Mesendoderm (in vitro differentiated cells): ENCODE data around the gene RFFL.
A peak's percentile ranks its signal among the peaks of the same experiment; 100 is the strongest.

Source experiments
- DNase-seq: peaks from one replicate; pipeline ENCODE4 v3.0.0; 2013
- H2AK5ac ChIP-seq: 2 replicates; pipeline ENCODE4 v1.6.1; 2013; ENCODE audit warnings: low read length, inconsistent platforms
- H2BK120ac ChIP-seq: 2 replicates; pipeline ENCODE4 v1.6.1; 2013; ENCODE audit warnings: low read depth, mild to moderate bottlenecking, low read length, moderate library complexity, mixed read lengths
- H2BK15ac ChIP-seq: replicated peaks from 2 replicates; pipeline ENCODE4 v1.6.1; 2013; ENCODE audit warnings: low read depth, mild to moderate bottlenecking, moderate library complexity
- H2BK5ac ChIP-seq: 2 replicates; pipeline ENCODE4 v1.6.1; 2013; ENCODE audit warnings: low read length, inconsistent platforms
- H3K18ac ChIP-seq: 2 replicates; pipeline ENCODE4 v1.6.1; 2013; ENCODE audit warnings: mild to moderate bottlenecking, low read length, mixed read lengths
- H3K23ac ChIP-seq: one replicate; pipeline ENCODE4 v1.6.1; 2013; ENCODE audit warnings: low read length
- H3K27ac ChIP-seq: 2 replicates; pipeline ENCODE4 v1.5.1; 2013; ENCODE audit warnings: low read depth, mild to moderate bottlenecking, inconsistent platforms, low read length, moderate library complexity
- H3K27me3 ChIP-seq: 2 replicates; pipeline ENCODE4 v1.6.1; 2013; ENCODE audit warnings: low read length, control low read depth, mild to moderate bottlenecking, inconsistent platforms; ENCODE audit not compliant: insufficient read depth, poor library complexity
- H3K36me3 ChIP-seq: 2 replicates; pipeline ENCODE4 v1.6.1; 2013; ENCODE audit warnings: low read length, inconsistent platforms; ENCODE audit not compliant: control insufficient read depth, insufficient read depth
- H3K4ac ChIP-seq: one replicate; pipeline ENCODE4 v1.6.1; 2013; ENCODE audit warnings: low read depth, mild to moderate bottlenecking, low read length, moderate library complexity
- H3K4me1 ChIP-seq: 2 replicates; pipeline ENCODE4 v1.6.1; 2013; ENCODE audit warnings: low read depth, low read length, inconsistent platforms; ENCODE audit not compliant: control insufficient read depth
- H3K4me2 ChIP-seq: 2 replicates; pipeline ENCODE4 v1.6.1; 2013; ENCODE audit warnings: low read length
- H3K4me3 ChIP-seq: 2 replicates; pipeline ENCODE4 v1.5.1; 2013; ENCODE audit warnings: mild to moderate bottlenecking, low read length
- H3K56ac ChIP-seq: one replicate; pipeline ENCODE4 v1.6.1; 2013; ENCODE audit warnings: low read length
- H3K79me1 ChIP-seq: 2 replicates; pipeline ENCODE4 v1.6.1; 2013; ENCODE audit warnings: low read length, inconsistent platforms
- H3K79me2 ChIP-seq: 2 replicates; pipeline ENCODE4 v1.6.1; 2013; ENCODE audit warnings: mild to moderate bottlenecking, low read length; ENCODE audit not compliant: control insufficient read depth, insufficient read depth
- H3K9ac ChIP-seq: 2 replicates; pipeline ENCODE4 v1.6.1; 2013; ENCODE audit warnings: low read length, inconsistent platforms
- H4K5ac ChIP-seq: one replicate; pipeline ENCODE4 v1.6.1; 2013; ENCODE audit warnings: low read length
- H4K8ac ChIP-seq: one replicate; pipeline ENCODE4 v1.6.1; 2013; ENCODE audit warnings: low read depth, mild to moderate bottlenecking, control low read depth, low read length, moderate library complexity
- WGBS: extraction: QIAGEN DNeasy Blood & Tissue Kit; methylation state at CpG from one replicate; pipeline ENCODE4 v1.1.7; 2013; ENCODE audit warnings: low lambda C conversion rate, missing lambda C conversion rate; ENCODE audit not compliant: insufficient coverage; ENCODE audit errors: extremely low coverage; 5-methylcytosine and 5-hydroxymethylcytosine counted together

RFFL gene

DNA sequence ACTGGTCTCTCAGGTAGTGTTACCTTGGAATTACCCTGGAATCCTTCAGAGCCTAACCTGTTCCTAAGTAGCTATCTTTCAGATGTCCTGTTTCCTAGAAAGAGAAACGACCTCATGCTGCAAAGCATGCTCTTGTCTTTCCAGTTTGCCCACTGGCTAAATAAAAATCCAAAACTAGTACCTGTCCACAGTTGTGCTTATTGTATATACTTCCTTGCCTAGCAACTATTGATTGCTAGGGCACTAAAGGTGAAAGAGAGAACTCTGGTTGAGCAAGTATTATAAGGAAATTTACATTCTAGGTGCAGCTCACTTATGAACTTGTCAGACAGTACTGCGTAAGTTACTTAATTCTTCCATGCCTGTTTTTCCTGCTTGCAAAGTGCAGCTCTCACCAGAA is 44.7 kb downstream of the RFFL start:
- no peak overlapping the region for H2BK5ac ChIP-seq
- H3K4me1 ChIP-seq = no peaks in the 10 kb centered on the region
- H3K9ac ChIP-seq = no peak overlapping the region
- no peak overlapping the region for H3K4ac ChIP-seq
- H2AK5ac ChIP-seq = no peak overlapping the region
- H3K4me2 ChIP-seq = no peak overlapping the region
- no peak overlapping the region for H3K56ac ChIP-seq
- H2BK15ac ChIP-seq = no peak overlapping the region
- no peak overlapping the region for H3K27ac ChIP-seq
- H4K5ac ChIP-seq = no peak overlapping the region
- no peak for DNase-seq
- H3K23ac ChIP-seq = no peak overlapping the region
- peaks cover 1% of the 10 kb centered on the region for H3K36me3 ChIP-seq
- no peaks in the 10 kb centered on the region for H3K27me3 ChIP-seq
- no peaks in the 10 kb centered on the region for H3K79me1 ChIP-seq
- H3K79me2 ChIP-seq = no peaks in the 10 kb centered on the region
- H3K18ac ChIP-seq = no peak overlapping the region
- H3K4me3 ChIP-seq = no peak overlapping the region
- H2BK120ac ChIP-seq = no peak overlapping the region
- H4K8ac ChIP-seq = no peak overlapping the region
- no CpG with 5 or more reads among the region's 2 CpGs for WGBS

DNA sequence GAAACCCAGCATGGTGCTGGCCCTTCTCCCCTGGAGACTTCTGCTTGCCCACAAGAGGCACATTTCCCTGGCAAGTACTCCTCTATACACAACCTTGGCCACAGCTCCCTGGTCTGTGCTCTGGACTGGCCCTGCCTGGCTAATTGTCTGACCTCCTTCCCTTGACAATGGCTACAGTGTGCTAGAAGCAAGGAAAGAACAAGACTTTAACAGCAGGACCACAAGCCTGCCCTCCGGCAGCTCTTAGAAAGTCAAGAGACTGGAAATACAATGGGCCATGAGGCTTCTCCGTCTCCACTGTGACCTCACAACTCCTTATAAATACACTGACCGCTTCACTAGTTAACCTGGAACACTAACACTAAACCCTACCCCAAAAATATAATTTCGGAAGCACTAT is 46.5 kb downstream of the RFFL start:
- no peak overlapping the region for H3K4ac ChIP-seq
- no peaks in the 10 kb centered on the region for H3K79me2 ChIP-seq
- no peak overlapping the region for H3K56ac ChIP-seq
- H3K23ac ChIP-seq = no peak overlapping the region
- no peak overlapping the region for H4K5ac ChIP-seq
- H3K36me3 ChIP-seq = peaks cover 1% of the 10 kb centered on the region
- no peak overlapping the region for H3K18ac ChIP-seq
- no peak overlapping the region for H3K9ac ChIP-seq
- no peak overlapping the region for H3K27ac ChIP-seq
- no peaks in the 10 kb centered on the region for H3K79me1 ChIP-seq
- H2BK15ac ChIP-seq = no peak overlapping the region
- WGBS = 100% methylated on average over 2 of the region's 4 CpGs
- DNase-seq = no peak
- H2AK5ac ChIP-seq = no peak overlapping the region
- H2BK120ac ChIP-seq = no peak overlapping the region
- no peak overlapping the region for H3K4me3 ChIP-seq
- no peak overlapping the region for H3K4me2 ChIP-seq
- no peaks in the 10 kb centered on the region for H3K4me1 ChIP-seq
- H2BK5ac ChIP-seq = no peak overlapping the region
- no peaks in the 10 kb centered on the region for H3K27me3 ChIP-seq
- H4K8ac ChIP-seq = no peak overlapping the region

GRCh38 chr17:35016369-35016768 is 47.1 kb downstream of the RFFL start:
- Histone ChIP-seq H2AK5ac (no peak overlapping the region), H3K4me3 (no peak overlapping the region), H3K56ac (no peak overlapping the region), H3K23ac (no peak overlapping the region), H3K18ac (no peak overlapping the region), H3K79me1 (no peaks in the 10 kb centered on the region), H3K4me2 (no peak overlapping the region), H3K27me3 (no peaks in the 10 kb centered on the region), H3K9ac (no peak overlapping the region), H4K5ac (no peak overlapping the region), H3K4me1 (no peaks in the 10 kb centered on the region), H2BK5ac (no peak overlapping the region), H3K79me2 (no peaks in the 10 kb centered on the region), H3K36me3 (peaks cover 1% of the 10 kb centered on the region), H2BK15ac (no peak overlapping the region), H3K4ac (no peak overlapping the region), H4K8ac (no peak overlapping the region), H2BK120ac (no peak overlapping the region), H3K27ac (no peak overlapping the region)
- WGBS = no CpG with 5 or more reads among the region's 4 CpGs
- no peak for DNase-seq

DNA sequence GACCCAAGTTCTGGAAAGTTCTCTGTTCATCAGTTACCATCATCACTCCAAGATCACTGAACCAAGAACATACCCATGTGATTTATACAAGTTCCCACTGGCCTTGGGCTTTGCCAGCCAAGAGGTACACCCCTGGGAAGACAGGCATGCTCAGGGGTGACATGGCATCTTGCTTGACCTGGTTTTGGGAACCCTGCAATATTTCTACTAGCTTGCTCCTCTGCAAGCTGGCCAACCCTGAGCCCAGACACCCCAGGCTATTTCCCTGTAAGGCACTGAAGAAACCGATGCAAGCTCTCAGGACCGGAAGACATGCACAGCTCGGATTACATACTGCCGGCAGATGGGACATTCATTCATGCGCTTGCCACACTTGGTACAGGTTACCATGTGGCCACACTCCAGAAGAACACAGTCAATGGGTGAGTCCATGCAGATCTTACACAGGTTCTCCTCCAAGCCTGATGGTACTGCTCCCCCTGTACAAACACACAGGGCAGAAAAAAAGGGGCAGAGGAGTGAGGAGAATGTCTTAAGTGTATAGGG is 51.8 kb downstream of the RFFL start:
- DNase-seq = no peak
- H2BK120ac ChIP-seq = no peak overlapping the region
- no peak overlapping the region for H3K4ac ChIP-seq
- no peaks in the 10 kb centered on the region for H3K4me1 ChIP-seq
- no peak overlapping the region for H4K8ac ChIP-seq
- no peaks in the 10 kb centered on the region for H3K79me1 ChIP-seq
- H2BK5ac ChIP-seq = no peak overlapping the region
- H3K56ac ChIP-seq = no peak overlapping the region
- no peak overlapping the region for H2BK15ac ChIP-seq
- H3K79me2 ChIP-seq = no peaks in the 10 kb centered on the region
- peaks cover 1% of the 10 kb centered on the region for H3K36me3 ChIP-seq
- no peak overlapping the region for H3K23ac ChIP-seq
- H3K18ac ChIP-seq = no peak overlapping the region
- H3K27ac ChIP-seq = no peak overlapping the region
- H3K4me2 ChIP-seq = no peak overlapping the region
- H3K9ac ChIP-seq = no peak overlapping the region
- H3K27me3 ChIP-seq = no peaks in the 10 kb centered on the region
- H3K4me3 ChIP-seq = no peak overlapping the region
- H2AK5ac ChIP-seq = no peak overlapping the region
- no peak overlapping the region for H4K5ac ChIP-seq
- no CpG with 5 or more reads among the region's 5 CpGs for WGBS

- Histone ChIP-seq H3K27me3 (no peaks in the 10 kb centered on the region), H3K23ac (no peak overlapping the region), H4K8ac (no peak overlapping the region), H3K4ac (no peak overlapping the region), H4K5ac (no peak overlapping the region), H3K4me2 (no peak overlapping the region), H2BK120ac (no peak overlapping the region), H2BK15ac (no peak overlapping the region), H3K4me1 (no peaks in the 10 kb centered on the region), H2AK5ac (no peak overlapping the region), H3K4me3 (no peak overlapping the region), H3K56ac (no peak overlapping the region), H3K18ac (no peak overlapping the region), H3K36me3 (peaks cover 2% of the 10 kb centered on the region), H3K27ac (no peak overlapping the region), H3K9ac (no peak overlapping the region), H2BK5ac (no peak overlapping the region), H3K79me2 (no peaks in the 10 kb centered on the region), H3K79me1 (no peaks in the 10 kb centered on the region)
- no CpG with 5 or more reads among the region's 3 CpGs for WGBS
- peak; percentile 15 for DNase-seq
Observed at GRCh38 chr17:35010093-35010492, 53.4 kb downstream of the RFFL start.

DNA sequence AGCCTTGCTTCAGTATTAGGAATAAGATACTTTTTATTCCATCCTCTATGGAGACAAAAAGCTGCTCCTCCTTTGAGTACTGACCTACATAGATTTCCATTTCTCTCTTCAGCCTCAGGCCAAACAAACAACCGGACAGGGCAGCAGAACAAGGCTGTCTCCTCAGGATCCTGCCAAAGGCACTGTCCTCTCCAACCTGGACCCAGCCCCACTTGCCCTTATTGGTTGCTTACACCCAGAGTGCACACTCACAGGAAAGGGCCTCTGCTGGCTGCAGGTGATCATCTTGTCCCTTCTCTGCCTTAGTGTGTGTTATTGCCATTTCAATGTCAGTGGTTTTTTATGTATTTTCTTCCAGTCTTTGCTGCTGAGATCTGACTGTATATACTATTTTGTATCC is 56.5 kb downstream of the RFFL start:
- Histone ChIP-seq H3K4ac (no peak overlapping the region), H3K18ac (no peak overlapping the region), H4K5ac (no peak overlapping the region), H3K4me2 (no peak overlapping the region), H3K23ac (no peak overlapping the region), H4K8ac (no peak overlapping the region), H3K56ac (no peak overlapping the region), H3K9ac (no peak overlapping the region), H2BK120ac (no peak overlapping the region), H3K79me2 (no peaks in the 10 kb centered on the region), H3K4me1 (no peaks in the 10 kb centered on the region), H3K4me3 (no peak overlapping the region), H3K36me3 (peaks cover 15% of the 10 kb centered on the region), H3K79me1 (no peaks in the 10 kb centered on the region), H2BK15ac (no peak overlapping the region), H2BK5ac (no peak overlapping the region), H3K27me3 (no peaks in the 10 kb centered on the region), H3K27ac (no peak overlapping the region), H2AK5ac (no peak overlapping the region)
- WGBS = no CpG with 5 or more reads among the region's 1 CpG
- no peak for DNase-seq
